Measurements from ENCODE around the gene PDE3B. TPM values are rescaled to one million over a fixed set of nuclear protein-coding genes. Genes with fewer than 3 reads are reported as not detected.
A peak's percentile ranks its signal among the peaks of the same experiment; 100 is the strongest.
"Not testable (repeated sequence)": the region's sequence is repeated elsewhere in the genome, so short reads cannot be mapped to it uniquely, and the experiment has no call there.

PDE3B gene
- total RNA-seq, 8 experiments from 2014 or later = 3.3 to 52.9 (median 13.1) TPM

DNA sequence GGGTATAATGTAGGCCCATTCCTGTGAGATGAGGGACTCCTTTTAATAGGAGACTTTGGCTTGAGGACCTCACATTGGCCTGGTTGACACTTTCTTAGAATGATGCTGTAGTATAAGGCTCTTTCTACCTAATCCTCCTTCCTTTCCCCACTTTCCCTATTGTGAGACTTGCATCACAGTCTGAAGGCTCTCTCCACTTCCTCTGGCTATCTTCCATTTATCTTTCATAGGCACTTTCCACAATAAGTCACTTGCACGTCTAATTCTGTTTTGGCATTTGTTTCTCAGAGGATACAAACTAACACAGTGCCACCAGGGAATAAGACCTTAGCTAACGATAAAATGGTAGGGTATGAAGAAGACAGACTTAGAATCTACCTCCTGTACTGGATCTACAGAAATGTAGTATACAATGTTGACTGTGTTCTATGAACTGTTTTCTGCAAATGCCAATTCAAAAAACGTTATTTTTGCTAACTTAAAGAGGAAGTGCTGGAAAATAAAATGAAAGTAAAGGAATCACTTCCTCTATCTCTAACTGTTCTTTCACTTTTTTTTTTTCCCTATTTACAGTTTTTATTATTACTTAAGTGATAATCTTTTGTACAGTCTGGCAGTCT, 17.9 kb upstream of the PDE3B start:
- Histone ChIP-seq H3K27ac (no peak overlapping the region), H3K4me1 (replicated peaks in 1 of 2) (no peaks in the 10 kb centered on the region), H3K4me3 (no peak overlapping the region)
- ATAC-seq (replicated peaks in 6 of 8) = no peak
- 4 to 100% (median 72%) methylated on average over 1 to 3 of the region's 3 CpGs for WGBS, 10 experiments
- in situ Hi-C loops (cut with MboI; ENCODE audit: low pct_unique_long_range_greater_than_20kb in 2 of 9, low sequenced_read_pairs in 9 of 9, unreplicated experiment in 9 of 9) = loop anchor here in 1 of 9 experiments (25.0 kb wide), 1 partner anchor 88 kb away; no protein-coding TSS in a partner anchor

DNA sequence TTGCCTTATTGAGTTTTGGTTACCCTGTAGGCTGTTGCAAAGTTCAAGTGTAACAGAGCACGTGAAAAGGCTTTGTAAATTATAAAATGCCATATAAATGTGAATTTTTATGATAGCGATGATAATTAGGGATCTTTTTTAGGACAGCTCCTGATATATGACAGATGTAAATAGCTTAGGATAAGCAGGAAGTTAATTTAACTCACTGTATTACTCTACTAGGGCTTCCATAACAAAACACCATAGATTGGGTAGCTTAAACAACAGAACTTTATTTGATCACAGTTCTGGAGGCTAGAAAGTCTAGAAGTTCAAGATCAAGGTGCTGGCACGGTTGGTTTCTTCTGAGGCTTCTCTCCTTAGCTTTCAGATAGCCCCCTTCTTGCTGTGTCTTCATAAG, 17.0 kb upstream of the PDE3B start:
- whole genome bisulfite sequencing, 10 experiments = 0 to 93% (median 83%) methylated on average over 1 to 3 of the region's 3 CpGs; no CpG with 5 or more reads in 1 of the 10 experiments
- in situ Hi-C loops (cut with MboI; ENCODE audit: low pct_unique_long_range_greater_than_20kb in 2 of 9, low sequenced_read_pairs in 9 of 9, unreplicated experiment in 9 of 9) = loop anchor here in 1 of 9 experiments (25.0 kb wide), 1 partner anchor 89 kb away; no protein-coding TSS in a partner anchor
- no peak for ATAC-seq (replicated peaks in 6 of 8)
- H3K27ac ChIP-seq = no peak overlapping the region
- H3K4me3 ChIP-seq = no peak overlapping the region
- no peaks in the 10 kb centered on the region for H3K4me1 ChIP-seq (replicated peaks in 1 of 2)

DNA sequence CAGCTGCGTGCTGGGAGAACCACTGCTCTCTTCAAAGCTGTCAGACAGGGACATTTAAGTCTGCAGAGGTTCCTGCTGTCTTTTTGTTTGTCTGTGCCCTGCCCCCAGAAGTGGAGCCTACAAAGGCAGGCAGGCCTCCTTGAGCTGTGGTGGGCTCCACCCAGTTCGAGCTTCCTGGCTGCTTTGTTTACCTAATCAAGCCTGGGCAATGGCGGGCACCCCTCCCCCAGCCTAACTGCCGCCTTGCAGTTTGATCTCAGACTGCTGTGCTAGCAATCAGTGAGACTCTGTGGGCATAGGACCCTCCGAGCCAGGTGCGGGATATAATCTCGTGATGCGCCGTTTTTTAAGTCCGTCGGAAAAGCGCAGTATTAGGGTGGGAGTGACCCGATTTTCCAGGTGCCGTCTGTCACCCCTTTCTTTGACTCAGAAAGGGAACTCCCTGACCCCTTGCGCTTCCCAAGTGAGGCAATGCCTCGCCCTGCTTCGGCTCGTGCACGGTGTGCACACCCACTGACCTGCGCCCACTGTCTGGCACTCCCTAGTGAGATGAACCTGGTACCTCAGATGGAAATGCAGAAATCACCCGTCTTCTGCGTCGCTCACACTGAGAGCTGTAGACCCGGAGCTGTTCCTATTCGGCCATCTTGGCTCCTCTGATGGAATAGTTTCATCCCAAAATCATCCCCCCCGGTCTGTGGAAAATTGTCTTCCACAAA, 9.9 kb upstream of the PDE3B start:
- H3K4me3 ChIP-seq; H3K4me1 ChIP-seq (replicated peaks in 1 of 2); ATAC-seq (replicated peaks in 6 of 8); H3K27ac ChIP-seq: not testable (repeated sequence)
- in situ Hi-C loops (cut with MboI; ENCODE audit: low pct_unique_long_range_greater_than_20kb in 2 of 9, low sequenced_read_pairs in 9 of 9, unreplicated experiment in 9 of 9) = loop anchor here in 1 of 9 experiments (25.0 kb wide), 1 partner anchor 96 kb away; no protein-coding TSS in a partner anchor
- WGBS, 10 experiments = 100% methylated on average over 1 of the region's 26 CpGs; no CpG with 5 or more reads in 8 of the 10 experiments

DNA sequence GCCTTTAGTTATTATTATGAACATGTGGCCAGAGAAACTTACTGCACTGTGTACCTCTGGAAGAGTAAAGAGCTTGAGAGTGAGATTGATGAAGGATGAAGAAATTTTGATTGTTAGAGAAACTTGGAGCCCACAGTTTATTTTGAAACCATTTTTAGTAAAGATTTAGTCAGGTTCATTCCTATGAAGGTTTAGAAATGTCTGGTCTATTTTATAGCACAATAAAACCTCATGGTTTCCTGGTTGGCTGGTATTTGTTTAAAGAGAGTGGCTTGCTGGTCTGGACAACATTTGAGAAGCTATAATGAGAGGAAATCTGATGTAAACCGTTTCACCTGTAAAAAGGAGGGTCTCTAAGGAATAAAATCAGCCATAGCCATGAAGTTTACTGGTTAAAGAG, 8.8 kb upstream of the PDE3B start:
- WGBS, 10 experiments = 0 to 100% (median 50%) methylated on average over 1 of the region's 1 CpG; no CpG with 5 or more reads in 1 of the 10 experiments
- no peak for ATAC-seq (replicated peaks in 6 of 8)
- in situ Hi-C loops (cut with MboI; ENCODE audit: low pct_unique_long_range_greater_than_20kb in 2 of 9, low sequenced_read_pairs in 9 of 9, unreplicated experiment in 9 of 9) = loop anchor here in 1 of 9 experiments (25.0 kb wide), 1 partner anchor 98 kb away; no protein-coding TSS in a partner anchor
- Histone ChIP-seq H3K4me3 (no peak overlapping the region), H3K27ac (no peak overlapping the region), H3K4me1 (replicated peaks in 1 of 2) (no peaks in the 10 kb centered on the region)

DNA sequence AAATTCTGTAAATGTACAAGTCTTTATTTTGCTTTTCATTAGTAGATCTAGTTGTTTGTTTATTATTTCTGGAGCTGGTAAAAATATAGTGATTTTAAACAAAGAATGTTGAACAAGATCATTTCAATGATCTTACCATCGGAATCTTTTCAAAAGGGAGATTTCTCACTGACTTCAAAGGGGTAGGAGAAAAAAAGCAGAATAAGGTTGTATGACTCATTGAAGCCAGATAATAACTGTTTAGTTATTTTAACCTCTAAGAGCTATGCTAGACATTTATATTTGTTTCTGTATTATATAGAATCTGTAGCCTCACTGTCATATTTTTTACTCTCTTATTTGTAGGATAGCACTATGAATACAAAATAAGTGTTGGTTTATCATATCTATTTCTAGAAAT, 8.1 kb upstream of the PDE3B start:
- no peak for ATAC-seq (replicated peaks in 6 of 8)
- no peak overlapping the region for H3K27ac ChIP-seq
- WGBS, 10 experiments = 56 to 100% (median 76%) methylated on average over 1 of the region's 1 CpG; no CpG with 5 or more reads in 2 of the 10 experiments
- no peaks in the 10 kb centered on the region for H3K4me1 ChIP-seq (replicated peaks in 1 of 2)
- in situ Hi-C loops (cut with MboI; ENCODE audit: low pct_unique_long_range_greater_than_20kb in 2 of 9, low sequenced_read_pairs in 9 of 9, unreplicated experiment in 9 of 9) = loop anchor here in 1 of 9 experiments (25.0 kb wide), 1 partner anchor 98 kb away; no protein-coding TSS in a partner anchor
- no peak overlapping the region for H3K4me3 ChIP-seq

DNA sequence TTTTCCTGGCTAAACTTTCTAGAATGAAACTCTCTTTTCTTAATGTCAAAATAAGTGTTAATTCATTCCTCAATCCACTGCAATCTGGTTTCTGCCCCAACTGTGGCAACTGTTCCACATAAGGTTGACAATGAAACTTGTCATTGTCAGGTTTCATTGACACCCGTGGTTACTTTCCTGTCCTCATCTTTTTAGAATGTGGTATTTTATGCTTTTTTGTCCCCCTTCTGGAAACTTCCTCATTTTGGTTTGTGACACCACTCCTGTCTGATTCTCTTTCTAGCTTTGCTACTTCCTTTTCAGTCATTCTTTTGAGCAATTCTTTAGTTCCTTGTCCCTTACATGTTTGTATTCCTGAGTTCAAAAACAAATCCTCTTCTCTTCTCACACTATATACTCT, 7.5 kb upstream of the PDE3B start:
- WGBS, 10 experiments = 0 to 93% (median 46%) methylated on average over 1 of the region's 1 CpG; no CpG with 5 or more reads in 2 of the 10 experiments
- no peak for ATAC-seq (replicated peaks in 6 of 8)
- in situ Hi-C loops (cut with MboI; ENCODE audit: low pct_unique_long_range_greater_than_20kb in 2 of 9, low sequenced_read_pairs in 9 of 9, unreplicated experiment in 9 of 9) = loop anchor here in 1 of 9 experiments (25.0 kb wide), 1 partner anchor 99 kb away; no protein-coding TSS in a partner anchor
- Histone ChIP-seq H3K27ac (no peak overlapping the region), H3K4me1 (replicated peaks in 1 of 2) (no peaks in the 10 kb centered on the region), H3K4me3 (no peak overlapping the region)

DNA sequence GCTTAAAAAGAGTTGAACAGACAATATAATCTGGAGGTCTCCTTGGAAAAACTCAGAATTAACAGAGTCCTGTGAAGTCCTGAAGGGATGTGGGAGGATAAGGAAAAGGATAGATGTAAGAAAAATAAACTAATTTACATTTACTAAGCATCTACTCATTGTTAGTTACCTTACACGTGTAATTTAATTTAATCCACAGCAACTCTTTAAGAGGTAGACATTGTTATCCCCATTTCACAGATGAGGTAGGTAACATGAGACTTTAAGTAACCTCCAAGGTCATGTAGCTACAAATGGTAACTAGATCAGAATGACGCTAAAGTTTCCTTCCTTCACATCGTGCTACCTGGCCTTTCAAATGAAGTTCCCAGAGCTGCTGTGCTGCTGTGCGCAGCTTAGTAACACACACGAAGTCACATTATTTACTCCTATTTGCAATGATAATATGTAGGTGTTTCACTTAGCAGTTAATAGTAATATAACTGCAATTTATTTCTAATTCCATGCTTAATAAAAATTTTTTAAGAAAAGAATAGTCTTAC, 5.7 kb upstream of the PDE3B start:
- Histone ChIP-seq H3K4me3 (no peak overlapping the region), H3K4me1 (replicated peaks in 1 of 2) (peaks cover 7 to 9% of the 10 kb centered on the region in 2 donors), H3K27ac (no peak overlapping the region)
- in situ Hi-C loops (cut with MboI; ENCODE audit: low pct_unique_long_range_greater_than_20kb in 2 of 9, low sequenced_read_pairs in 9 of 9, unreplicated experiment in 9 of 9) = loop anchor here in 1 of 9 experiments (25.0 kb wide), 1 partner anchor 101 kb away; no protein-coding TSS in a partner anchor
- 59 to 100% (median 80%) methylated on average over 1 to 5 of the region's 5 CpGs; no CpG with 5 or more reads in 2 of the 10 experiments for WGBS, 10 experiments
- no peak for ATAC-seq (replicated peaks in 6 of 8)

DNA sequence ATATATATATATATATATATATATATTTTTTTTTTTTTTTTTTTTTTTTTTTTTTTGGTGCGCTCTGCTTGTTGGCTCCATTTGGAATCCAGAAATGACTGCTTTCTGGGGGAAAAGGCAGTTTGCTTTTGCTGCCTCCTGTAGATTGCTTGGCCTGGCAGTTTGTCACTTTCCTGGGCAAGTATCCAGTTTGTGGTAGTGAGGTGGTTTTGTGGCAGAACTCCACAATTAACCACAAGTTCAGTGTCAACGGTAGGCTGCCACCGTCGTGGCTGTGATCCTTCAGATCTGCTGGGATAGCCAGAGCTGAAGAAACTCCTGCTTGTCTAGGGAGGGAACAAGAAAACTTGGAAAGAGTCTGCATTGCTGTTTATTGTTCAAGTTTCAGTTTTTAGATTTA, 5.0 kb upstream of the PDE3B start:
- in situ Hi-C loops (cut with MboI; ENCODE audit: low pct_unique_long_range_greater_than_20kb in 2 of 9, low sequenced_read_pairs in 9 of 9, unreplicated experiment in 9 of 9) = loop anchor here in 1 of 9 experiments (25.0 kb wide), 1 partner anchor 101 kb away; no protein-coding TSS in a partner anchor
- H3K4me1 ChIP-seq (replicated peaks in 1 of 2) = peaks cover 10 to 11% of the 10 kb centered on the region in 2 donors
- no peak overlapping the region for H3K27ac ChIP-seq
- ATAC-seq (replicated peaks in 6 of 8) = no peak
- H3K4me3 ChIP-seq = no peak overlapping the region
- 20 to 96% (median 82%) methylated on average over 1 to 4 of the region's 4 CpGs; no CpG with 5 or more reads in 3 of the 10 experiments for WGBS, 10 experiments

DNA sequence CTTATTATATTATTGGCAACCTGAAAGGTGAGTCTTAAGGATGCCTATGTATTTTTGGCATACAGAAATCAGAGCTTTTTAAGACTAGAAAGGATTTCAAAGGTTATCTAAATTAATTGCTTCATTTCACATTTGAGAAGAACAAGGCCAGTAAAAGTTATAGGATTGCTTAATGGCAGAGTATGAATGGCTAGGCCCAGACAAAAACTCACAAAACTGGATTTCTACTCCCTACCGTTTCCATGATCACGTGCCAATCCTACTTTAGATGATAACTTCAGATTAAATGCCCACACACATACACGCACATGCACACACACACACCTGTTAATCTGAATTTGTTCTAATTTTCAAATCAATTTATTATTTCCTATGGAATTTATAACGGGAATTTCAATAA, 1.8 kb upstream of the PDE3B start:
- ATAC-seq (replicated peaks in 6 of 8) = no peak
- WGBS, 10 experiments = 67 to 100% (median 86%) methylated on average over 2 to 4 of the region's 4 CpGs; no CpG with 5 or more reads in 1 of the 10 experiments
- peaks cover 10 to 21% of the 10 kb centered on the region in 2 donors for H3K4me1 ChIP-seq (replicated peaks in 1 of 2)
- H3K4me3 ChIP-seq = no peak overlapping the region
- no peak overlapping the region for H3K27ac ChIP-seq
- in situ Hi-C loops (cut with MboI; ENCODE audit: low pct_unique_long_range_greater_than_20kb in 2 of 9, low sequenced_read_pairs in 9 of 9, unreplicated experiment in 9 of 9) = loop anchor here in 1 of 9 experiments (25.0 kb wide), 1 partner anchor 104 kb away; no protein-coding TSS in a partner anchor

DNA sequence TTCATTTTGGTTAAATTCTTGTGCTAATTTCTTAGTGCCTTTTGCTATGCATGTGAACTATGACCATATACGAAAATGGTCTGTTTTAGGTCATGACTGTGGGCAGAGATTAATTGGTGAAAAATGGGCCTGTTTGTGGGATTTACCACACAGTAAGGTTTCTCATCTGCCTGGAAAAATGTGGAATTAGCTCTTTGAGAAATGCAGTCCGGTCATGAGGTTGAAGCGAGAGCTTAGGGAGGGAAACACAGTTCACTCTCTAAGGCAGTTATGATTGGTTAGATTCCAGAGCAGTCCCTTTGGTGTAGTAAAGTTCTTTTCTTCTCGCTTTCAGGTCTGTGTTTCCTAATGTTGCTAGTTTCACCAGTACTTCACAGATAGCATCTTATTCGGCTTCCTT, 1.2 kb upstream of the PDE3B start:
- no peak for ATAC-seq (replicated peaks in 6 of 8)
- Histone ChIP-seq H3K27ac (no peak overlapping the region), H3K4me3 (peak overlapping the region in 3 of 5 donors; percentile 72 to 97 (median 86)), H3K4me1 (replicated peaks in 1 of 2) (peaks cover 10 to 27% of the 10 kb centered on the region in 2 donors)
- in situ Hi-C loops (cut with MboI; ENCODE audit: low pct_unique_long_range_greater_than_20kb in 2 of 9, low sequenced_read_pairs in 9 of 9, unreplicated experiment in 9 of 9) = loop anchor here in 1 of 9 experiments (25.0 kb wide), 1 partner anchor 105 kb away; no protein-coding TSS in a partner anchor
- 67 to 100% (median 95%) methylated on average over 1 to 5 of the region's 5 CpGs; no CpG with 5 or more reads in 1 of the 10 experiments for WGBS, 10 experiments

DNA sequence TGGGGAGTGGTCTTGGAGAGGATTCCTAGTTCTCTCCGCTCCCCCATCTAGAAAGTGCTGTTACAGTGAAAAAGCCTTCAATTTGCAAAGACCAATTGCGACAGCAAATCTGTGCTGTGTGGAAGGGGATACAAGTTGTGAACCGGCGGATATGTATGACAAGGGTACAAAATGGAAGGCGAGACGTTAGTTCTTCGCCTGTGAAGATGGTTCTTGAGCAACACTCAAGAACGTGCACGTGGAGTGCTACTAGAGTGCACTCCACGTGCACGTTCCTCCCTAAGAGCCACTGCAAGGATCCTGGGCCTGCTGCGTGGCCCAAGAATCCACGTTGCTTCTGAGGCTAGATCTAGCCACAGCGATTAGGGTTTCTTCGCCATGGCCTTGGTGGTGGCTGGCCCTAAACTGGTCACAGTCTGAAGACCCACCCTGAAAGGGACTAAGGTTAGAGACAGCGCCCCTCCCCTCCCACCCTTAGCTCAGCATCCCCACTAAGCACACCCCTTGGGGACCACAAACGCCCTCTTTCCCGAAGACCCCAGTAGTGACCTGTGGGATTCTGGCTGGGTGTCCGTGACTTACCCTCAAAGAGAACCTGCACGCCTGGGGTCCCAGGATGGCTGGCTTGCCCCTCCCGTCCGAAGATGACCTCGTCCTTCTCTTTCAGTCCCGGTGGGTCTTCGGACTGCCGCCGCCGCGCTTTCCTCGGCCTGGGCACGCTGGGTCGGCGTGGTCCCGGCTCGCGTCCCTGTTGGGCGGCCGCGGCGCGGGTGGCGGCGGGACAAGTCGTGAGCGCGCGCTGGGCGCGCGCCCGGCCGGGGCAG, 519 bp upstream of the PDE3B start:
- Histone ChIP-seq H3K4me1 (replicated peaks in 1 of 2) (peaks cover 10 to 32% of the 10 kb centered on the region in 2 donors), H3K27ac (peak overlapping the region; percentile 79 to 84), H3K4me3 (peak overlapping the region; percentile 72 to 97 (median 94))
- no peak for ATAC-seq (replicated peaks in 6 of 8)
- in situ Hi-C loops (cut with MboI; ENCODE audit: low pct_unique_long_range_greater_than_20kb in 2 of 9, low sequenced_read_pairs in 9 of 9, unreplicated experiment in 9 of 9) = loop anchor here in 1 of 9 experiments (25.0 kb wide), 1 partner anchor 106 kb away; no protein-coding TSS in a partner anchor
- WGBS, 10 experiments = 14 to 100% (median 93%) methylated on average over 1 to 11 of the region's 52 CpGs; no CpG with 5 or more reads in 1 of the 10 experiments

All from motor neuron (in vitro differentiated cells).